GM06990 (cell line): ENCODE measurements around the gene GCG.

Source experiments
- DNase-seq: peaks from one replicate; pipeline ENCODE4 v3.0.0-alpha.2; 2011; ENCODE audit not compliant: insufficient read length; ENCODE audit errors: extremely low read depth
- H3K27me3 ChIP-seq: replicated peaks from 2 replicates; pipeline ENCODE4 v1.6.0; 2011; ENCODE audit warnings: low read length; ENCODE audit not compliant: control insufficient read depth, insufficient read depth
- H3K36me3 ChIP-seq: 2 replicates; pipeline ENCODE4 v1.5.1; 2011; ENCODE audit warnings: low read length; ENCODE audit not compliant: control insufficient read depth, insufficient read depth
- H3K4me3 ChIP-seq: replicated peaks from 2 replicates; pipeline ENCODE4 v1.5.1; 2011; ENCODE audit warnings: low read depth, mild to moderate bottlenecking, control low read depth, low read length
- TF ChIP-seq, protein P1 (sequence below): IDR thresholded peaks from 2 replicates; pipeline ENCODE4 v1.5.1; 2011; ENCODE audit warnings: low read length, control low read depth, mild to moderate bottlenecking, inconsistent platforms; ENCODE audit not compliant: insufficient read depth, poor library complexity, severe bottlenecking

GCG gene

DNA sequence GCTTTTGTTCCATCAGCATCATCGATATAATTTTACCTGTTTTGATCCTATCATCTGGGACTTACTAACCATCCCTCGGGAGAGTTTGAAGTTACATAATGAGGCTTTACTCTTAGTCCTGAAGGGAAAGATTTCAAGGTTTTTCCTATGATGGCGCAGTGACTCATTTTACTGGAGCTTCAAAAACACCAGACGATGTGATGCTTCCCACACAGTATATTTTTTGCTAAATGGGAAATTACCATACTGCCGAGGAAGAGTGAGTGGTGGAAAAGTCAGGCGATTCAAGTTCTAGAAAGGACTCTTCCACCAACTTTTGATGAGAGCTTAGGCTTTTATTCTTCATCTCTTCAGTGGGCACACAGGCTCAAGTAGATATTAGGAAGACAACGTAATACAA, 44.6 kb upstream of the GCG start:
- Histone ChIP-seq H3K27me3 (no peaks in the 10 kb centered on the region), H3K4me3 (no peak overlapping the region), H3K36me3 (no peaks in the 10 kb centered on the region)
- no peak for DNase-seq
- TF ChIP-seq, protein P1, sequence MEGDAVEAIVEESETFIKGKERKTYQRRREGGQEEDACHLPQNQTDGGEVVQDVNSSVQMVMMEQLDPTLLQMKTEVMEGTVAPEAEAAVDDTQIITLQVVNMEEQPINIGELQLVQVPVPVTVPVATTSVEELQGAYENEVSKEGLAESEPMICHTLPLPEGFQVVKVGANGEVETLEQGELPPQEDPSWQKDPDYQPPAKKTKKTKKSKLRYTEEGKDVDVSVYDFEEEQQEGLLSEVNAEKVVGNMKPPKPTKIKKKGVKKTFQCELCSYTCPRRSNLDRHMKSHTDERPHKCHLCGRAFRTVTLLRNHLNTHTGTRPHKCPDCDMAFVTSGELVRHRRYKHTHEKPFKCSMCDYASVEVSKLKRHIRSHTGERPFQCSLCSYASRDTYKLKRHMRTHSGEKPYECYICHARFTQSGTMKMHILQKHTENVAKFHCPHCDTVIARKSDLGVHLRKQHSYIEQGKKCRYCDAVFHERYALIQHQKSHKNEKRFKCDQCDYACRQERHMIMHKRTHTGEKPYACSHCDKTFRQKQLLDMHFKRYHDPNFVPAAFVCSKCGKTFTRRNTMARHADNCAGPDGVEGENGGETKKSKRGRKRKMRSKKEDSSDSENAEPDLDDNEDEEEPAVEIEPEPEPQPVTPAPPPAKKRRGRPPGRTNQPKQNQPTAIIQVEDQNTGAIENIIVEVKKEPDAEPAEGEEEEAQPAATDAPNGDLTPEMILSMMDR = no peak

DNA sequence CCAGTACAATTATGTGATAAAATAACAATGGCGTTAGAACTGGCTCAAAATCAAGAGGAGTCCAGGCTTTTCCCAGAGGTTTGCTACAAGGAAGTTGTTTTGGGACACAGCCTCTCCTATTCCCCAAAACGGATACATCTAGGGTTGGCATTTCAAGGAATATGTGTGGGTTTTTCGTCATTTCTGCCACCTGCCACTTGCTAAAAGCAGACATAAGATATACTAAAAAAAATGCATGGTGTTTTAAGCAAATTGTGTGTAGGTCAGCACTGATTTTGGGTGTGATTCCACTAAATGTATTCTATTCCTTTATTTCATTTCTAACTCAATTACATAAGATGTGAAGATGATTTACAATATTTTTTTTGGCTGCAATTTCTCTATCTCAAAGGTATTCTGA, 36.4 kb upstream of the GCG start:
- no peaks in the 10 kb centered on the region for H3K36me3 ChIP-seq
- no peak overlapping the region for H3K4me3 ChIP-seq
- H3K27me3 ChIP-seq = no peaks in the 10 kb centered on the region
- DNase-seq = no peak
- TF ChIP-seq, protein P1 = no peak

DNA sequence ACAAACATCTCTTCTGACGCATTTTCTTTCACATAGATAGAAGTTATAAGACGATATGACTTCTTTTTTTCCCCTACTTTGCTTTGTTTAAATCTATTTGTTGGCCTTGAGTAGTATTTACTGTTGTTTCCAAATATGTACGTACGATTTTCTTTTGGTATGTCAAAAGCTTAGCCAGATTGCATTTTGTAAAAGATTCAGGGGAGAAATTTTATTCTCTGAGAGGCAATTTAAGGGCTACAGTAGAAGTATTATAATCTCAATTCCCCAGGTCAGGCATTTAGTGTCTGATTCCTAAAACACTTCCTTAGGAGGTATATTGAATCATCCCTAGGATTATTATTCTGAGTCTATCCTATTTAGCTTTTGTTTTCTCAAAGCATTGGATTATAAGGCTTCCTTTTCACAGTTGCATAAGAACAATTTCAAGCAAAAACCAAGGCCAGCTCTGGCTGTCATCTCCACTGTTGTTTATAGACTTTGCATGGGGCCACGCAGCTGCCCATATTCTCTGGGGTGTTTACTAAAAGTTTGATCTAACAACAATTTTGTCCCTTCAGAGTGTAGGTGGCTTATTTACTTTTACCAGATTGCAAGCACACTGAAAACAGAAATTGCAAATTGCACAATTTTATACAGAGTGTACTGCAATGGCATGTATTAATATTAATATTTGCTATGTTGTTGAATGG, 33.6 kb upstream of the GCG start:
- TF ChIP-seq, protein P1 = no peak
- Histone ChIP-seq H3K27me3 (no peaks in the 10 kb centered on the region), H3K4me3 (no peak overlapping the region), H3K36me3 (no peaks in the 10 kb centered on the region)
- DNase-seq = no peak

DNA sequence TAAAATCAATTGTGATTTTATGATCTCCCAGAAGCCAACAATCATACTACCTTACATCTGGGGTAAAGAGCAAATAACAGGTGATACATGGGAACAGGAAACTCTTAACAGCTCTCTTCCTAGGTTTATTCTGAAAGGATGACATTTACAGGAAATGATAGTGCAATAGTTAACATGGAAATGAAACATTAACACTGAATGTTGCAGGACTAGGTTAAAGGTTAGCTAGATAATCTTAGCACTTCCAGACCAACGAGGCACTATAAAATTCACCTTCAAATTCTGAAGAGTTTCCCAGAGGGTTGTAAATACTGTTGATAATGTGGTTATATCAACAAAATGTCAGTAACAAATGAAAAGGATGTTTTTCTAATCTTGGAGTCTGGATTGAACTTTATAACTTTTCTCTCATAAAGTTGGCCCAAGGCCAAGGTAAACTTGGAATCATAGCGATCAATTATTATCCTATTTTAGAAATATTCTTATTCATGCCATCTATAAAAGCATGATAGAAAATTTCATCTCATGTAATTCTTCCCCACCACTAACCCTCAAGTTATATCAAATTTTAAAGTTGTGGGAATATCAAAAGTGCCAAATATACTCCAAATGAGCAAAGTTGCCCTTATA, 32.9 kb upstream of the GCG start:
- Histone ChIP-seq H3K27me3 (no peaks in the 10 kb centered on the region), H3K36me3 (no peaks in the 10 kb centered on the region), H3K4me3 (no peak overlapping the region)
- TF ChIP-seq, protein P1 = no peak
- DNase-seq = no peak

DNA sequence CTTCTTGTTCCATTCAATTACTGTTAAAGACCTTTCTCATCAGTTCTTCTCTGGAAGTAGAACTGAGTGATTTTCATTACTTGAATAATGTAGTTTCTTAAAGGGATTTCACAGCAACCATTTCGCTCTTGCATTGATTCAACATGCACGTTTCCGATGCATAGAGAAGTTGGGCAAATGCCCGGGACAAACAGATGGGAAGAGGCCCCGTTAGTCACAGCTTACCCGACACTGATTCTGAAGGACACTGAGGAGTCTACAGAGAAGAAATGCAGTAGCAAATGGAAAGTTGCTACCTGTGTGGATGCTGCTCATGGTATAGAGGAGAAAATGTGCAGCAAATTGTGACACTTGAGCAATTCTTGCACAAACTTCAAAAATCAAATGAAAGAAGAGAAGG, 32.3 kb upstream of the GCG start:
- no peaks in the 10 kb centered on the region for H3K36me3 ChIP-seq
- H3K4me3 ChIP-seq = no peak overlapping the region
- DNase-seq = no peak
- H3K27me3 ChIP-seq = no peaks in the 10 kb centered on the region
- TF ChIP-seq, protein P1 = no peak
